ENCODE measurements around the gene MAPKAPK3.
"Not testable (repeated sequence)": the region's sequence is repeated elsewhere in the genome, so short reads cannot be mapped to it uniquely, and the experiment has no call there.

MAPKAPK3 gene

DNA sequence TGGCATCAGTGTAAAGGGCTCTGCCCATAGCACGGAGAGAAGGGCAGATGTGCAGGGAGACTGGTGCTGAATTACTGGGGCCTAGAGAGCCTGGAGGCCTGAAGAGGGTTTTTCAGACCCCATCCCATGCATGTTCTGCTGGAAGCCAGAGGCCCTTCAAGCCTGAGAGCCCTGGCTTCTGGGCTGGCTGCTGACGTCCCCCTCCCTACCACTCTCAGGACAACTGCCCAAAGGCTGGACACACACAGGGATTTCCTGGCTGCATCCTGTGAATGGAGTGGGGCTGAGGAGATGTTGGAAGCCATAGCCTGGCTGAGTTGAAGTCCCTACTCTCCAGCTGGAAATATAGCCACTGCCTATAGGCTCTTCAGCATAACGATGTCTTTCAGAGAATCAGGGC, 40.9 kb downstream of the MAPKAPK3 start:
- no peaks in the 10 kb centered on the region for H3K36me3 Mint-ChIP-seq (ENCODE audit: low read depth)
- ATAC-seq (no peak), DNase-seq (no peak)
- no peak overlapping the region for H3K4me3 Mint-ChIP-seq
- H3K27ac Mint-ChIP-seq: no peak overlapping the region
- H3K9me3 Mint-ChIP-seq: no peaks in the 10 kb centered on the region
- H3K4me1 Mint-ChIP-seq: peaks cover 26% of the 10 kb centered on the region
- H3K27me3 Mint-ChIP-seq: peaks cover 2% of the 10 kb centered on the region

DNA sequence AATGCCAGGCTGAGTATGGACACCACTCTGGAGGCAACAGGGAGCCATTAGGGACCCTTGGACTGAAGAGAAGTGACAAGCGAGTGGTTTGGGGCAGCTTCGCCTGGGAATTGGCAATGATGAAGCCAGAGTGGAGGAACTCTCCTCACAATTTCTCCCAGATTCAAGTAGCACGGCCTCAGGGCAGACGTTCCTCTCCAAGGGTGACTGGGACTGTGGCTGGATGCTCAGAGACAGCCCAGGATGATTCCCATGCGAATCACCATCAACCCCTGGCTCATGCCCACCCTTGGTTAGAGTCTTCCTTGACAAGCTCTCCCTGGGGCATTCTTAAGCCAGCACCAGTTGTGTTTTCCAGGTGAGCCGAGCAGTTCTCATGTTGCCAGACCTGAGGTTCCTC, 41.5 kb downstream of the MAPKAPK3 start:
- ATAC-seq (no peak), DNase-seq (no peak)
- H3K9me3 Mint-ChIP-seq: no peaks in the 10 kb centered on the region
- H3K27ac Mint-ChIP-seq: no peak overlapping the region
- peaks cover 2% of the 10 kb centered on the region for H3K27me3 Mint-ChIP-seq
- no peaks in the 10 kb centered on the region for H3K36me3 Mint-ChIP-seq (ENCODE audit: low read depth)
- peaks cover 23% of the 10 kb centered on the region for H3K4me1 Mint-ChIP-seq
- no peak overlapping the region for H3K4me3 Mint-ChIP-seq

DNA sequence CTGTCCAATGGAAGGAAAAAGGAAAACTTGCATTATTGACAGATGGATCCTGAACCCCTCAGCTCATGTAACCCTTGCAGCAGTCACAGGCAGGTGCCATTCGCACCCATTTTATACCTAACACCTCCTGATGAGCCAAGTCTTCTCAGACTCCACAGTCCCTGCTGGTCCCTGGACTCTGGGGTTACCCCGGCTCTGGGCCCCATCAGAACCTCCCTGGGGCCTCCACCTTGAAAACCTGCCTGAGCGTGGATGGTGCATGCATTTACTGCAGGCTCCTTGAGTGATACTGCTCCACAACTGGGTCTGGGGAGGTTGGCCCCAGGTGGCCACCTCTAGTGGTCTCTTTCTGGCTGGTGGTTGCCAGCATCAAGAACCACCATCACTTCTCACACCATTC, 41.9 kb downstream of the MAPKAPK3 start:
- Mint-ChIP-seq H3K36me3 (ENCODE audit: low read depth) (no peaks in the 10 kb centered on the region), H3K27ac (no peak overlapping the region), H3K4me1 (peaks cover 19% of the 10 kb centered on the region), H3K9me3 (no peaks in the 10 kb centered on the region), H3K27me3 (peaks cover 2% of the 10 kb centered on the region), H3K4me3 (no peak overlapping the region)
- ATAC-seq (no peak), DNase-seq (no peak)

DNA sequence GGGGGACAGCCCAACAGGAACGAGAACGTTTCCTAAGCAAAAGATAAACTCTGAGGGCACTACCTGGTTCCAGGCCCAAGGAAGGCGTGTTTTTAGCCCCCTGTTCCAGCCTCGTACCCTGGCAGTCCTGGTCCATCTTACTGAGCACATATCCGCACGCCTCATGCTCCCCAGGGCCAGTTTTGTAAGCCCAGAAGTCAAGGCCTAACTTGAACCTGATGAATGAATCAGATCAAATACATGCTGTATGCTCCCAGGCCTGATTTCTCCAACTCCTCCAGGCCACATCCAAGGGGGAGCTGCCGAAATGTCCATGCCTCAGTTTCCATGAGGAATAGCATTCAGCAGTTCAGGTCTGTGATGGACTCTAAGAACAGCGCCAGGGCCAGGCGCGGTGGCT, 43.4 kb downstream of the MAPKAPK3 start:
- no peak overlapping the region for H3K27ac Mint-ChIP-seq
- no peaks in the 10 kb centered on the region for H3K9me3 Mint-ChIP-seq
- peaks cover 2% of the 10 kb centered on the region for H3K27me3 Mint-ChIP-seq
- H3K36me3 Mint-ChIP-seq (ENCODE audit: low read depth): no peaks in the 10 kb centered on the region
- H3K4me3 Mint-ChIP-seq: no peak overlapping the region
- H3K4me1 Mint-ChIP-seq: peaks cover 10% of the 10 kb centered on the region
- no peak for ATAC-seq
- no peak for DNase-seq

DNA sequence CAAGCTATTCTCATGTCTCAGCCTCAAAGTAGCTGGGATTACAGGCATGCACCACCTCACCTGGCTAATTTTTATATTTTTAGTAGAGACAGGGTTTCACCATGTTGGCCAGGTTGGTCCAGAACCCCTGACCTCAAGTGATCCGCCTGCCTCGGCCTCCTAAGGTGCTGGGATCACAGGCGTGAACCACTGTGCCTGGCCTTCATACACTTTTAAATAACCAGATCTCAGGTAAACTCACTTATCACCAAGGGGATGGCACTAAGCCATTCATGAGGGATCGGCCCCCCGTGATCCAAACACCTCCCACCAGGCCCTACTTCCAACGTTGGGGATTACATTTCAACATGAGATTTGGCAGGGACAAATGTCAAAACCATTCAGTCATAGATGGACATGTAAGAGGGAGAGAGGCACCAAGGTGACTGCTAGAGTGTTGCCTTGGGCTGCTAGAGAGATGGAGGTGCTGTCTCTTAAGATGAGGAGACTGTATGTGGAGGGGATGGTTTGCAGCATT, 44.4 kb downstream of the MAPKAPK3 start:
- Mint-ChIP-seq H3K4me3 (no peak overlapping the region), H3K27ac (no peak overlapping the region), H3K4me1 (peaks cover 13% of the 10 kb centered on the region), H3K9me3 (no peaks in the 10 kb centered on the region), H3K27me3 (peaks cover 2% of the 10 kb centered on the region), H3K36me3 (ENCODE audit: low read depth) (no peaks in the 10 kb centered on the region)
- DNase-seq (no peak), ATAC-seq (no peak)

DNA sequence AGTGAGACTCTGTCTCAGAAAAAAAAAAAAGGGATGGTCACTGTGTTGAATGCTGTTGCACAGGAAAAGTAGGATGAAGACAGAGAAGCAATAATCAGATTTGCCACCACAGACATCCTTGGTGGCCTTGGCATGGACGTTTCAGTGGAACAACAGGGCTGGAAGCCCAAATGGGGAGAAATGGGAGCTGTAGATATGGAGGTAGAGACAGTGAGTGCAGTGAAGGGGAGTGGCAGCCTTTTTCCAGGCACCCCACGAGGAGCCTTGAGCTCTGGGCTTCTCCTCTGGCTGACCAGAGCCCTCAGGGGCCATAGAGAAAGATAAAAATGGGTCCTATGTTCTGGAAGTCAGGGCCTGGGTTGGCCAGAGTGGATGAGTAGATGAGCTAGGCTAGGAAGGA, 45.5 kb downstream of the MAPKAPK3 start:
- peaks cover 2% of the 10 kb centered on the region for H3K27me3 Mint-ChIP-seq
- no peaks in the 10 kb centered on the region for H3K9me3 Mint-ChIP-seq
- no peak for ATAC-seq
- H3K27ac Mint-ChIP-seq: no peak overlapping the region
- H3K36me3 Mint-ChIP-seq (ENCODE audit: low read depth): no peaks in the 10 kb centered on the region
- peaks cover 24% of the 10 kb centered on the region for H3K4me1 Mint-ChIP-seq
- H3K4me3 Mint-ChIP-seq: no peak overlapping the region
- no peak for DNase-seq

DNA sequence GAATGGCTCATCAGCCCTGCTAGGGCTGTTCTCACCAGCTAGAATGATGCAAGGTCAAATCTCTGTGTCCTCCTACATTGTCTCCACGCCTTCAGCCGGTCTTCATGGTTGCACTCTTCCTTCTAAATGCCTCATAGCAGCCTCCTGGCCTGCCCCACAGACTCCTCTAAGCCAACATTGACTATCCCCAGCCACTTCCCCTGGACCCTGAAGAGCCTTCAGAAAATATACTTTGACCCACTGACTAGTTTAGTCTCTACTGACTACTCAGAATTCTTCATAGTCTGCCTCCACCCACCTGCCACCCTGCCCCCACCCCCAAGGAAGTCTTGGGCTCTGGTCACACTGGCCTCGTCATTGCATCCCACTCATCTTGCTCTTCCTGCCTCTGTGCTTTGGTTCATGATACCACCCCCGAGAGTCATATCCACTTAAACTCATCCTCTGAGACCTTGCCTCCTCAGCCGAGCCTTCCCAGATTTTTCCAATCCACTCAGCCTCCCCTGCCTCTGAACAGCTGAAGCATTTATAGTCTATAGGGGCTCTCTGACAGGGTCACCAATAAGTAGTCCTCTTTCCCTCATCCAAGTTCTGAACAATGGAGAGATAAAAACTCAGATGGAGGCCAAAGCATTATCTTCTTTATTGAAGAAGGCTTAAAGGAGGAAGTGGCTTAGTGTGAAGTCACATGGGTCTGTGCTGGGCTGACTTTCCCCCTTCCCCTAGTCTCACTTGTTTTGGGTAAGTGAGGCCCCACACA, 48.3 kb downstream of the MAPKAPK3 start:
- peak; percentile 36 for DNase-seq
- peak overlapping the region; percentile 53 for H3K27ac Mint-ChIP-seq

DNA sequence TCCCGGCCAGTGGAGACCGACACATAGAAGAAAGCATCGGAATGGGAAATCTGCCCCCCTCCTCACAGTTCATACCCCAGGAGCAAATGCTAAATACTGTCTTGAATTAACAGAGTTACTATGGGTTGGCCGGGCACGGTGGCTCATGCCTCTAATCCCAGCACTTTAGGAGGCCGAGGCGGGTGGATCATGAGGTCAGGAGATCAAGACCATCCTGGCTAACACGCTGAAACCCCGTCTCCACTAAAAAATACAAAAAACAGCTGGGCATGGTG, 48.8 kb downstream of the MAPKAPK3 start:
- ATAC-seq; H3K36me3 Mint-ChIP-seq (ENCODE audit: low read depth); DNase-seq; H3K4me3 Mint-ChIP-seq; H3K9me3 Mint-ChIP-seq; H3K27me3 Mint-ChIP-seq: not testable (repeated sequence)
- Mint-ChIP-seq H3K27ac (peak overlapping the region; percentile 53), H3K4me1 (peaks cover 26% of the 10 kb centered on the region)

More for the DNA sequence above, 48.3 kb downstream of the MAPKAPK3 start:
- peak; percentile 55 for ATAC-seq
- peaks cover 2% of the 10 kb centered on the region for H3K27me3 Mint-ChIP-seq
- H3K36me3 Mint-ChIP-seq (ENCODE audit: low read depth): no peaks in the 10 kb centered on the region
- H3K4me1 Mint-ChIP-seq: peaks cover 26% of the 10 kb centered on the region
- no peaks in the 10 kb centered on the region for H3K9me3 Mint-ChIP-seq
- no peak overlapping the region for H3K4me3 Mint-ChIP-seq

DNA sequence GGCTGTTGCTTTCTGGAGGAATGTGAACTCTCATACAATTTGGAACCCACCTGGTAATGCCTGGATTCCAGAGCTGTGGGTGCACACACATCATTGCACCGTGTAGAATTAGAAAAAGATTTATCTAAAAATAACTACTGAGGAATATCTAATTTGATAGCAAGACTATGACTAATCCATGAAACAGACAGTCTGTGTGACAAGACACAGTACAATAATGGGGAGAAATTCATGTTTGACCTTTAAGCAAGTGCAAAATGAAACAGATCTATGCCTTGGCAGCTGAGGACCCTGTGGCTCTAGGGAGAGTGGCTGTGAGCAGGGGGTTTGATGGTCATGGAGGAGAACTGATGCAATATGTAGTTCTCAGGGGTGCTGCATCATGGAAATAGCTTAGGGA, 49.9 kb downstream of the MAPKAPK3 start:
- Mint-ChIP-seq H3K4me3 (no peak overlapping the region), H3K27ac (peak overlapping the region; percentile 8), H3K36me3 (ENCODE audit: low read depth) (no peaks in the 10 kb centered on the region), H3K27me3 (peaks cover 3% of the 10 kb centered on the region), H3K4me1 (peaks cover 26% of the 10 kb centered on the region), H3K9me3 (no peaks in the 10 kb centered on the region)
- DNase-seq (no peak), ATAC-seq (peak; percentile 87)

DNA sequence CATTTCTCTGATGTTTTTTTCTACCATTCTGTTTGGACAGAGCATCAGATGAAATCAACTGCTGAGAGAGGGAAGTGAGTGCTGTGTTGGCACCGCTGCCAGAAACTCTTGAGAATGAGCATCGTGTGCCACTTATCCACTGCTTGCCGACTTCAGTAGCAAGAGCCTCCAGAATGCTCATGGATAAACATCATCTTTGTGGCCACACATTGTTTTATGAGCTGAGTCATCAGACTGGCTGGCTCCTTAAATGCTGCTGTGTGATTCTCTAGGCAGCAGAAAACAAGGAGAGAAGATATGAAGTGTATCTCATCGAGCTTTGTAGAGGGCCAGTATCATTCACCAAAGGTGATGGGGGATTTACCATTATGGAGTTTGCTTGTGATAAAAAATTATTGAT, 54.4 kb downstream of the MAPKAPK3 start:
- Mint-ChIP-seq H3K27ac (no peak overlapping the region), H3K27me3 (peaks cover 28% of the 10 kb centered on the region), H3K36me3 (ENCODE audit: low read depth) (no peaks in the 10 kb centered on the region), H3K9me3 (no peaks in the 10 kb centered on the region), H3K4me3 (no peak overlapping the region), H3K4me1 (peaks cover 24% of the 10 kb centered on the region)
- no peak for DNase-seq
- no peak for ATAC-seq

DNA sequence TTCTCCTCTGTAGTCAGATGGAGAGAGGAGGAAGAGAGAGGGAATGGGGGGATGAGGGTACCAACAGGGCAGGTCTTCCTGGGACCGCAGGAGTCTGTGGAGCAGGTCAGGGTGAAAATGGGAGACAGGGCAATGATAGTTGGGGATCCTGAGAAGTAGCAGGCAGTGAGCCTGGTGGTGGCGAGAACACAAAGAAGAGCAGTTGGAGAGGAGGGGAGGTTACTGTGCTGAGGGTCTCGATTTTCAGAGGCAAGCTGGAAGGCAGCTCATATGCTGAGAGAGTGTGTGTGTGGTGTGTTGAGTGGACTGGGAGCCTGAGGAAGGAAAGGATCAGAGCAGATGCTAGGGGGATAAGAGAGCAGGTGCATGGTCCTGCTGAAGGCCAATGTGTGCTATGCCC, 55.7 kb downstream of the MAPKAPK3 start:
- H3K27ac Mint-ChIP-seq: no peak overlapping the region
- ATAC-seq (no peak), DNase-seq (no peak)
- H3K4me3 Mint-ChIP-seq: no peak overlapping the region
- peaks cover 33% of the 10 kb centered on the region for H3K27me3 Mint-ChIP-seq
- H3K36me3 Mint-ChIP-seq (ENCODE audit: low read depth): no peaks in the 10 kb centered on the region
- H3K9me3 Mint-ChIP-seq: no peaks in the 10 kb centered on the region
- H3K4me1 Mint-ChIP-seq: peaks cover 15% of the 10 kb centered on the region

DNA sequence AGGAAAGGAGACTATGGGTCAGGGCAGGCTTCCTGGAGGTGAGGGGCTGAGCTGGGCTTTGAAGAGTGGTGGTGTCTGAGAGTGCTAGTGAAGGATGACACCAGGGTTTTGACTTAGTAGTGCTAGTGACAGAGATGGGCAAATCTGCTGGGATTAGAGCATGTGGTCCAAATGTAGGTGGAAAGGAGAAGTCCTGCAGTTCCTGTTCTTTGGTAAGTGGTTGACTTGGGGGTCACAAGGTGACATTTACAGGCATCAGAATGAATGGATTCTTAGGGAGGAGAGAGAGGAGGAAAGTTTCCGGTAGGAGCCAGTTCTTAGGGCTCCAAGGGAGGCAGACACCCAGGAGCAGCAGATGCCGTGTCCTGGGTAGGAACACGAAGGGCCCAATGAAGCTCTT, 57.0 kb downstream of the MAPKAPK3 start:
- Mint-ChIP-seq H3K27me3 (peaks cover 40% of the 10 kb centered on the region), H3K9me3 (no peaks in the 10 kb centered on the region)

DNA sequence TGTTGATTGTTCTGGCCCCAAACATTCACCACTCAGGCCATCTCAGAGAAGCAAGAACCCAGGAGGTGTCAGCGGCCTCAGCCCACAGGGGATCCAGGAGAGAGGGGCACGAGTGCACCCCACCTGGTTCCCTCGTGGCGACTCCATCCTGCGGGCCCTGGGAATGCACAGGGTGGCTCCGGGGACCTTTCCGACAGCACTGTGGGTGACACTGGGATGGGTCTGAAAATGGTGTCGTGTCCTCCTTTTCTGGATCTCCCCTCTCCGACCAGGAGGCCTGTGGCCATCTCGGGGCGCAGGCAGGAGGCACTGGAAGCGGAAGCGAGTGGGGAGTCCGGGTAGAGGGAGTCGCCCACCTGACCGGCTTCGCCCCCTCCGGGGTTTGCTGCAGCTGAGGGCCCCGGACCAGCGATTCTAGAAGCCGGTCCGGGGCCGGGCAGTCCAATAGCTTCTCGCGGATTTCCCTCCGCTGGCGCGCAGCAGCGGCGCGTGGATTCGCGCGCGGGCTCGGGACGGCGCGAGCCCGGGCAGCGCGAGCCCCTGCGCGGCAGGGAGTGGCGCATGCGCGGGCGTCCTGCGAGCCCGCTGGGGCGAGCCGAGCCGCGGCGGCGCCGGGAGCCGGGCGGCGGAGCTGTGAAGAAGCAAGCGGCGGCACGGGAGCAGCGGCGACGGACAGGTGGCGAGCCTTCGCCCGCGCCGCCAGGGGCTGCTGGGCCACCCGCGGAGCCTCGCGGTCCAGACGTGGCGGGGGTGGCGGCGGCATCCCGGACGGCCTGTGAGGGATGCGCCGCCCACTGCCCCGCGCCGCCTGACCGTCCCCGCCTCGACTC, 57.6 kb downstream of the MAPKAPK3 start, which contains the start of gene DOCK3:
TSS of gene DOCK3 (plus strand) at position 579 of the 830 bp plus-strand sequence. CDS start 337 bp downstream, outside the sequence.
- peaks cover 40% of the 10 kb centered on the region for H3K27me3 Mint-ChIP-seq

More for the DNA sequence above, 57.0 kb downstream of the MAPKAPK3 start:
- H3K36me3 Mint-ChIP-seq (ENCODE audit: low read depth): no peaks in the 10 kb centered on the region
- H3K4me3 Mint-ChIP-seq: peak overlapping the region; percentile 67
- ATAC-seq (no peak), DNase-seq (no peak)
- H3K27ac Mint-ChIP-seq: peak overlapping the region; percentile 18
- peaks cover 15% of the 10 kb centered on the region for H3K4me1 Mint-ChIP-seq

DNA sequence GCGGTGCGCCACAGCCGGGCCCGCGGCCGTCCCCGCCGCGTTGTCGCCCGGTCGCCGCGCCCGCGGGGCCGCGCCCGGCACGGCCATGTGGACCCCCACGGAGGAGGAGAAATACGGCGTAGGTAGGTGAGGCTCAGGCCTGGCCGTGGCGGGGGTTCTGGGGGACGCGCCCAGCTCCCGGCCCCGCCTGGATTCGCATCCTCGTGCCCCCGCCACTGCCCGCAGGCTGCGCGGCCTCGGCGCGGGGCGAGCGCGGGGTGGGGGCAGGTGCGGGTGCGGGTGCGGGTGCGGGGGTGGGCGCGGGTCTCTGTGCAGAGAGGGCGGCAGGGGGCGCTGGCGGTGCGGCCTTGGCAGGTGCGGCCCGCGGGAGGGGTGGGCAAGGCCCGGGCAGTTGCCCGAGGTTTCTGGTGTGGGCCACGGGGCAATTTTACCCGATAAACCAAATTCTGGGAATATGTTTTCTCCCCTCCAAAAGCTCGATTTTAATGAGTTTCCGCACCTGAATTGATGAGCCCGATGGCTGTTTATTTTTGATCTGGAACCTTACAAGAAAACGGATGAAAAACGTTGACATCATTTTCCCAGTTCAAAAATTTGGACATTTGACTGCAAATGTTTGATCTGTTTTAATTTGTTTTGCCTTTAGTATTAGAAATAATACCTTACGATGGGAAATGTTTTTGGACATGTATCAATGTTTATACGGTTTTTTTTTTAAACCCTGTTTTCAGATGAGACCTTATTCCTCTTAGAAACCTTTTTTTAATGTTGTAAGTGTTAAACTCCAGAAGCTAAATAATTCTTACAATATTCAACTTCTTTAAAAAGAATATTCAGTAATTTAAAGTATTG, 58.5 kb downstream of the MAPKAPK3 start:
- peak overlapping the region; percentile 77 for H3K4me3 Mint-ChIP-seq
- H3K27me3 Mint-ChIP-seq: peaks cover 43% of the 10 kb centered on the region
- peak overlapping the region; percentile 36 for H3K27ac Mint-ChIP-seq

More for the DNA sequence above, 57.6 kb downstream of the MAPKAPK3 start, which contains the start of gene DOCK3:
- DNase-seq (peak; percentile 71), ATAC-seq (peak; percentile 86)
- H3K9me3 Mint-ChIP-seq: no peaks in the 10 kb centered on the region
- H3K4me1 Mint-ChIP-seq: peaks cover 15% of the 10 kb centered on the region
- peak within 1 kb of the TSS; percentile 36 for H3K27ac Mint-ChIP-seq
- peak within 1 kb of the TSS; percentile 77 for H3K4me3 Mint-ChIP-seq
- H3K36me3 Mint-ChIP-seq (ENCODE audit: low read depth): no peaks in the 10 kb centered on the region

More for the DNA sequence above, 58.5 kb downstream of the MAPKAPK3 start:
- peak; percentile 84 for DNase-seq
- peak; percentile 44 for ATAC-seq
- Mint-ChIP-seq H3K4me1 (peaks cover 15% of the 10 kb centered on the region), H3K9me3 (no peaks in the 10 kb centered on the region), H3K36me3 (ENCODE audit: low read depth) (no peaks in the 10 kb centered on the region)

All from activated naive CD8-positive, alpha-beta T cell treated with anti-CD3 and anti-CD28 coated beads, Interleukin-2, amount 50 U/mL, for 24 hours (primary cell).